ENCODE results near the gene RPP25.
"Not testable (repeated sequence)": the region's sequence is repeated elsewhere in the genome, so short reads cannot be mapped to it uniquely, and the experiment has no call there.

The RPP25 gene

DNA sequence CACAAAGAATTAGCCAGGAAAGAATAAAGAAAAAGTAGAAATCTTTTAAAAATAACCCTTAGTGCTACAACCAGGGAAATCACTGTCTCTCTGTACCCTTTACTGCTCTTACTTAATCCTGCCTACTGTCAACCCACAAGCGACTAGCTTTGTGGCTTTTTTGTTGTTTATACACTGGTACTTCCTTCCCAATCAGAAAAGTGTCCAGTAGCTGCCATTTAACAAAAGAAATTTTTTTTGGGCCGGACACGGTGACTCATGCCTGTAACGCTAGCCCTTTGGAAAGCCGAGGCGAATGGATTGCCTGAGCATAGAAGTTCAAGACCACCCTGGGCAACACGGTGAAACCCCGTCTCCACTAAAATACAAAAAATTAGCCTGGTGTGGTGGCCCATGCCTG is 36.1 kb downstream of the RPP25 start (continued):
- TF ChIP-seq, protein P1, sequence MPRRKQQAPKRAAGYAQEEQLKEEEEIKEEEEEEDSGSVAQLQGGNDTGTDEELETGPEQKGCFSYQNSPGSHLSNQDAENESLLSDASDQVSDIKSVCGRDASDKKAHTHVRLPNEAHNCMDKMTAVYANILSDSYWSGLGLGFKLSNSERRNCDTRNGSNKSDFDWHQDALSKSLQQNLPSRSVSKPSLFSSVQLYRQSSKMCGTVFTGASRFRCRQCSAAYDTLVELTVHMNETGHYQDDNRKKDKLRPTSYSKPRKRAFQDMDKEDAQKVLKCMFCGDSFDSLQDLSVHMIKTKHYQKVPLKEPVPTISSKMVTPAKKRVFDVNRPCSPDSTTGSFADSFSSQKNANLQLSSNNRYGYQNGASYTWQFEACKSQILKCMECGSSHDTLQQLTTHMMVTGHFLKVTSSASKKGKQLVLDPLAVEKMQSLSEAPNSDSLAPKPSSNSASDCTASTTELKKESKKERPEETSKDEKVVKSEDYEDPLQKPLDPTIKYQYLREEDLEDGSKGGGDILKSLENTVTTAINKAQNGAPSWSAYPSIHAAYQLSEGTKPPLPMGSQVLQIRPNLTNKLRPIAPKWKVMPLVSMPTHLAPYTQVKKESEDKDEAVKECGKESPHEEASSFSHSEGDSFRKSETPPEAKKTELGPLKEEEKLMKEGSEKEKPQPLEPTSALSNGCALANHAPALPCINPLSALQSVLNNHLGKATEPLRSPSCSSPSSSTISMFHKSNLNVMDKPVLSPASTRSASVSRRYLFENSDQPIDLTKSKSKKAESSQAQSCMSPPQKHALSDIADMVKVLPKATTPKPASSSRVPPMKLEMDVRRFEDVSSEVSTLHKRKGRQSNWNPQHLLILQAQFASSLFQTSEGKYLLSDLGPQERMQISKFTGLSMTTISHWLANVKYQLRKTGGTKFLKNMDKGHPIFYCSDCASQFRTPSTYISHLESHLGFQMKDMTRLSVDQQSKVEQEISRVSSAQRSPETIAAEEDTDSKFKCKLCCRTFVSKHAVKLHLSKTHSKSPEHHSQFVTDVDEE (CRISPR knock-in tag; IDR thresholded peaks at IDR 0.05), result no peak

DNA sequence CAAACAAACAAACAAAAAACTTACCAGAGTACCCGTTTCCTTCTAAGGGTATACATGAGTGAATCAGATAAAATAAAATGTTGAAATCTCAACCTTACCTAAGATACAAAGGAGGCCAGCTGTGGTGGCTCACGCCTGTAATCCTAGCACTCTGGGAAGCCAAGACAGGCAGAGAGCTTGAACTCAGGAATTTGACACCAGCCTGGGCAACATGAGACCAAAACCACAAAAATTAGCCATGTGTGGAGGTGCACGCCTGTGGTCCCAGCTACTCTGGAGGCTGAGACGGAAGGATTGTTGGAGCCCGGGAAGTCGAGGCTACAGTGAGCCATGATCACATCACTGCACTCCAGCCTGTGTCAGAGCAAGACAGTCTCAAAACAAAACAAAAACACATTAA is 38.9 kb downstream of the RPP25 start:
- no peak for ATAC-seq
- TF ChIP-seq, protein P2, sequence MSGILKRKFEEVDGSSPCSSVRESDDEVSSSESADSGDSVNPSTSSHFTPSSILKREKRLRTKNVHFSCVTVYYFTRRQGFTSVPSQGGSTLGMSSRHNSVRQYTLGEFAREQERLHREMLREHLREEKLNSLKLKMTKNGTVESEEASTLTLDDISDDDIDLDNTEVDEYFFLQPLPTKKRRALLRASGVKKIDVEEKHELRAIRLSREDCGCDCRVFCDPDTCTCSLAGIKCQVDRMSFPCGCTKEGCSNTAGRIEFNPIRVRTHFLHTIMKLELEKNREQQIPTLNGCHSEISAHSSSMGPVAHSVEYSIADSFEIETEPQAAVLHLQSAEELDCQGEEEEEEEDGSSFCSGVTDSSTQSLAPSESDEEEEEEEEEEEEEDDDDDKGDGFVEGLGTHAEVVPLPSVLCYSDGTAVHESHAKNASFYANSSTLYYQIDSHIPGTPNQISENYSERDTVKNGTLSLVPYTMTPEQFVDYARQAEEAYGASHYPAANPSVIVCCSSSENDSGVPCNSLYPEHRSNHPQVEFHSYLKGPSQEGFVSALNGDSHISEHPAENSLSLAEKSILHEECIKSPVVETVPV (CRISPR knock-in tag; IDR thresholded peaks at IDR 0.05), result no peak
- TF ChIP-seq ZFP30 (CRISPR knock-in tag; IDR thresholded peaks at IDR 0.05), result no peak
- TF ChIP-seq, protein P1 (CRISPR knock-in tag; IDR thresholded peaks at IDR 0.05), result no peak
- no peak for TF ChIP-seq ZNF565 (CRISPR knock-in tag; conservative IDR thresholded peaks at IDR 0.05; ENCODE audit: low read depth)
- no peak for TF ChIP-seq BACH2 (CRISPR knock-in tag; IDR thresholded peaks at IDR 0.05; ENCODE audit: borderline replicate concordance)
- TF ChIP-seq ISL1 (CRISPR knock-in tag; IDR thresholded peaks at IDR 0.05), result no peak
- TF ChIP-seq, protein P3, sequence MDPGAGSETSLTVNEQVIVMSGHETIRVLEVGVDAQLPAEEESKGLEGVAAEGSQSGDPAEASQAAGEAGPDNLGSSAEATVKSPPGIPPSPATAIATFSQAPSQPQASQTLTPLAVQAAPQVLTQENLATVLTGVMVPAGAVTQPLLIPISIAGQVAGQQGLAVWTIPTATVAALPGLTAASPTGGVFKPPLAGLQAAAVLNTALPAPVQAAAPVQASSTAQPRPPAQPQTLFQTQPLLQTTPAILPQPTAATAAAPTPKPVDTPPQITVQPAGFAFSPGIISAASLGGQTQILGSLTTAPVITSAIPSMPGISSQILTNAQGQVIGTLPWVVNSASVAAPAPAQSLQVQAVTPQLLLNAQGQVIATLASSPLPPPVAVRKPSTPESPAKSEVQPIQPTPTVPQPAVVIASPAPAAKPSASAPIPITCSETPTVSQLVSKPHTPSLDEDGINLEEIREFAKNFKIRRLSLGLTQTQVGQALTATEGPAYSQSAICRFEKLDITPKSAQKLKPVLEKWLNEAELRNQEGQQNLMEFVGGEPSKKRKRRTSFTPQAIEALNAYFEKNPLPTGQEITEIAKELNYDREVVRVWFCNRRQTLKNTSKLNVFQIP (CRISPR knock-in tag; IDR thresholded peaks at IDR 0.05; ENCODE audit: borderline replicate concordance, low read depth), result no peak
- TF ChIP-seq, protein P4, sequence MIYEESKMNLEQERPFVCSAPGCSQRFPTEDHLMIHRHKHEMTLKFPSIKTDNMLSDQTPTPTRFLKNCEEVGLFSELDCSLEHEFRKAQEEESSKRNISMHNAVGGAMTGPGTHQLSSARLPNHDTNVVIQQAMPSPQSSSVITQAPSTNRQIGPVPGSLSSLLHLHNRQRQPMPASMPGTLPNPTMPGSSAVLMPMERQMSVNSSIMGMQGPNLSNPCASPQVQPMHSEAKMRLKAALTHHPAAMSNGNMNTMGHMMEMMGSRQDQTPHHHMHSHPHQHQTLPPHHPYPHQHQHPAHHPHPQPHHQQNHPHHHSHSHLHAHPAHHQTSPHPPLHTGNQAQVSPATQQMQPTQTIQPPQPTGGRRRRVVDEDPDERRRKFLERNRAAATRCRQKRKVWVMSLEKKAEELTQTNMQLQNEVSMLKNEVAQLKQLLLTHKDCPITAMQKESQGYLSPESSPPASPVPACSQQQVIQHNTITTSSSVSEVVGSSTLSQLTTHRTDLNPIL (CRISPR knock-in tag; IDR thresholded peaks at IDR 0.05; ENCODE audit: low read depth), result no peak
- no peak for TF ChIP-seq ARNTL (CRISPR knock-in tag; IDR thresholded peaks at IDR 0.05; ENCODE audit: borderline replicate concordance, low read depth)
- no peak for TF ChIP-seq OSR1 (CRISPR knock-in tag; IDR thresholded peaks at IDR 0.05)
- no peak for TF ChIP-seq ZC3H10 (CRISPR knock-in tag; IDR thresholded peaks at IDR 0.05)
- no peak for TF ChIP-seq PPARA (CRISPR knock-in tag; IDR thresholded peaks at IDR 0.05; ENCODE audit: borderline replicate concordance)
- no peak for TF ChIP-seq TOX (CRISPR knock-in tag; IDR thresholded peaks at IDR 0.05; ENCODE audit: borderline replicate concordance)

DNA sequence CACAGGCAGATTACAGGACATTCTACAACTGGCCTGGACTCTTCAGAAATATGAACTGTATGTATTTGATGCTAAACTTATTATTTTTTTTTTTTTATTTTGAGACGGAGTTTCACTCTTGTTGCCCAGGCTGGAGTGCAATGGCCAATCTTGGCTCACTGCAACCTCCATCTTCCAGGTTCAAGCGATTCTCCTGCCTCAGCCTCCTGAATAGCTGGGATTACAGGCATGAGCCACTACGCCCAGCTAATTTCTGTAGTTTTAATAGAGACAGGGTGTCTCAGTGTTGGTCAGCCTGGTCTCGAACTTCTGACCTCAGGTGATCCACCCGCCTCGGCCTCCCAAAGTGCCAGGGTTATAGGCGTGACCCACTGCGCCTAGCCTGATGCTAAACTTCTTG is 42.8 kb downstream of the RPP25 start:
- not testable (repeated sequence) for ATAC-seq

DNA sequence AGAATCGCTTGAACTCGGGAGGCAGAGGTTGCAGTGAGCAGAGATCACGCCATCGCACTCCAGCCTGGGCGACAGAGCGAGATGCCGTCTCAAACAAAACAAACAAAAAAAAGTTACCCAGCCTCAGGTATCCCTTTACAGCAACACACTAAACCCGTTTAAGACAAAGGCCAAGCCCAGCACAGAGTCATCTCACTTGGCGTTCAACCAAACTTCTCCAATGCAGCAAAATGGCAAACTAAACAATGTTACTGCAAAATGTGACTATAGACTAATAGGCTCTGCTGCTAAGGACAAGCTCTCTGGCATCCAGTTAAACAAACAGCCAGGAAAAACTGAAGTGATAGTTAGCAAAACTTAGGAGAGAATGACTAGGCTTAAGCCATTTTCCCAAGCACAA is 43.5 kb downstream of the RPP25 start:
- ATAC-seq, result no peak
- no peak for TF ChIP-seq OSR1 (CRISPR knock-in tag; IDR thresholded peaks at IDR 0.05)
- TF ChIP-seq ZNF565 (CRISPR knock-in tag; conservative IDR thresholded peaks at IDR 0.05; ENCODE audit: low read depth), result no peak
- no peak for TF ChIP-seq ZFP3 (CRISPR knock-in tag; IDR thresholded peaks at IDR 0.05)
- no peak for TF ChIP-seq PPARA (CRISPR knock-in tag; IDR thresholded peaks at IDR 0.05; ENCODE audit: borderline replicate concordance)
- no peak for TF ChIP-seq GLIS3 (CRISPR knock-in tag; IDR thresholded peaks at IDR 0.05)

DNA sequence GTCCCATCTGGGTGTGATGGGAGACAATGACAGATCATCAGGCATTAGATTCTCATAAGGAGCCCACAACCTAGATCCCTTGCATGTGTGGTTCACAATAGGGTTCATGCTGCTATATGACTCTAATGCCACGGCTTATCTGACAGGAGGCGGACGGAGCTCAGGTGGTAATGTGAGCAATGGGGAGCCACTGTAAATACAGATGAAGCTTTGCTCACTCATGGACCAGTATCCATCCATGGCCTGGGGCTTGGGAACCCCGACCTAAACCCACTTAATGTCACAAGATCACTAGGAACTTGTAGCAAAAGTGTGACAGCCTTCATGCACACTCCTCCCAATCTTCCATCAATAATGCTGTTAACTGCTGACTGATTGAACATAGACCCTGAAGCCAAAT is 47.9 kb downstream of the RPP25 start:
- no peak for TF ChIP-seq ZNF70 (CRISPR knock-in tag; IDR thresholded peaks at IDR 0.05)
- TF ChIP-seq, protein P5, sequence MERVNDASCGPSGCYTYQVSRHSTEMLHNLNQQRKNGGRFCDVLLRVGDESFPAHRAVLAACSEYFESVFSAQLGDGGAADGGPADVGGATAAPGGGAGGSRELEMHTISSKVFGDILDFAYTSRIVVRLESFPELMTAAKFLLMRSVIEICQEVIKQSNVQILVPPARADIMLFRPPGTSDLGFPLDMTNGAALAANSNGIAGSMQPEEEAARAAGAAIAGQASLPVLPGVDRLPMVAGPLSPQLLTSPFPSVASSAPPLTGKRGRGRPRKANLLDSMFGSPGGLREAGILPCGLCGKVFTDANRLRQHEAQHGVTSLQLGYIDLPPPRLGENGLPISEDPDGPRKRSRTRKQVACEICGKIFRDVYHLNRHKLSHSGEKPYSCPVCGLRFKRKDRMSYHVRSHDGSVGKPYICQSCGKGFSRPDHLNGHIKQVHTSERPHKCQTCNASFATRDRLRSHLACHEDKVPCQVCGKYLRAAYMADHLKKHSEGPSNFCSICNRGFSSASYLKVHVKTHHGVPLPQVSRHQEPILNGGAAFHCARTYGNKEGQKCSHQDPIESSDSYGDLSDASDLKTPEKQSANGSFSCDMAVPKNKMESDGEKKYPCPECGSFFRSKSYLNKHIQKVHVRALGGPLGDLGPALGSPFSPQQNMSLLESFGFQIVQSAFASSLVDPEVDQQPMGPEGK (CRISPR knock-in tag; IDR thresholded peaks at IDR 0.05; ENCODE audit: borderline replicate concordance), result no peak
- ATAC-seq, result no peak

Data from SK-N-SH treated with all-trans-retinoic acid at 6 μM for 48 hours (cell line).